Vagina (tissue), 2 donors: Measurements from ENCODE around the gene NME4.
"Not testable (repeated sequence)": the region's sequence is repeated elsewhere in the genome, so short reads cannot be mapped to it uniquely, and the experiment has no call there.

ENCODE experiments used
- CTCF ChIP-seq, 3 experiments: fragments of 450-650 bp in 2 of 3; fragments of 200-600 bp in 1 of 3; sonication (generic) in 1 of 3; IDR thresholded peaks; one replicate each; pipeline ENCODE4 v1.5.1; 2017 to 2019; ENCODE audit warnings: antibody characterized with exemption in 3 of 3, mild to moderate bottlenecking in 2 of 3, moderate library complexity in 2 of 3
- POLR2A ChIP-seq, 2 donors: fragments of 450-650 bp; IDR thresholded peaks; one replicate each; pipeline ENCODE4 v1.6.1; 2017; ENCODE audit warnings: antibody characterized with exemption in 2 of 2, mild to moderate bottlenecking in 2 of 2, moderate library complexity in 2 of 2
- POLR2AphosphoS5 ChIP-seq, 2 donors: sonication (generic); formaldehyde crosslinking; IDR thresholded peaks; one replicate each; pipeline ENCODE4 v1.9.0; 2017; ENCODE audit warnings: antibody characterized with exemption in 2 of 2, mild to moderate bottlenecking in 2 of 2, low read depth in 1 of 2; ENCODE audit not compliant: insufficient read depth in 1 of 2

- not testable (repeated sequence) for TF ChIP-seq POLR2A (IDR thresholded peaks at IDR 0.05); CTCF (IDR thresholded peaks at IDR 0.05); POLR2AphosphoS5 (IDR thresholded peaks at IDR 0.05; ENCODE audit: insufficient read depth in 1 of 2, low read depth in 1 of 2)
Measured at GRCh38 chr16:415170-415498, 18.1 kb downstream of the NME4 start.
